OCI-LY3 (cell line): ENCODE results near the gene ZNF768.
"Not testable (repeated sequence)": the region's sequence is repeated elsewhere in the genome, so short reads cannot be mapped to it uniquely, and the experiment has no call there.

Experiments
- H2AFZ ChIP-seq: fragments of 200-600, 300-600 bp; shearing (Covaris generic); 2 replicates; pipeline ENCODE4 v1.6.0; 2014; ENCODE audit warnings: antibody characterized with exemption, low read depth, low read length
- H3K27ac ChIP-seq: fragments of 200-600, 300-600 bp; sonication (generic); 2 replicates; pipeline ENCODE4 v1.5.1; 2014; ENCODE audit warnings: mild to moderate bottlenecking, low read length, moderate library complexity, mixed read lengths
- H3K27me3 ChIP-seq: fragments of 200-600, 300-600 bp; sonication (generic); 2 replicates; pipeline ENCODE4 v1.6.1; 2014; ENCODE audit warnings: low read depth, low read length, mixed read lengths
- H3K36me3 ChIP-seq: fragments of 200-600, 300-600 bp; sonication (generic); replicated peaks from 2 replicates; pipeline ENCODE3; 2014; ENCODE audit warnings: low read depth, low read length, mixed read lengths
- H3K4me1 ChIP-seq: fragments of 300-600, 200-600 bp; sonication (generic); 2 replicates; pipeline ENCODE4 v1.6.1; 2014; ENCODE audit warnings: low read length, mixed read lengths
- H3K4me2 ChIP-seq: fragments of 200-600, 300-600 bp; sonication (generic); 2 replicates; pipeline ENCODE4 v1.6.1; 2014; ENCODE audit warnings: low read length, mixed read lengths
- H3K4me3 ChIP-seq: fragments of 300-600, 200-600 bp; sonication (generic); 2 replicates; pipeline ENCODE4 v1.5.1; 2014; ENCODE audit warnings: antibody characterized with exemption, mild to moderate bottlenecking, low read length, moderate library complexity
- H3K79me2 ChIP-seq: fragments of 300-600, 200-600 bp; shearing (Covaris generic); 2 replicates; pipeline ENCODE4 v1.6.1; 2014; ENCODE audit warnings: mild to moderate bottlenecking, low read length, mixed read lengths
- H3K9ac ChIP-seq: fragments of 300-600, 200-600 bp; shearing (Covaris generic); 2 replicates; pipeline ENCODE4 v1.6.0; 2014; ENCODE audit warnings: mild to moderate bottlenecking, low read length, moderate library complexity
- H3K9me3 ChIP-seq: fragments of 200-600, 300-600 bp; shearing (Covaris generic); 2 replicates; pipeline ENCODE4 v1.6.1; 2014; ENCODE audit warnings: low read length, mixed read lengths; ENCODE audit not compliant: insufficient read depth
- H4K20me1 ChIP-seq: fragments of 200-600, 300-600 bp; sonication (generic); 2 replicates; pipeline ENCODE4 v1.6.1; 2016; ENCODE audit warnings: low read length, mixed read lengths; ENCODE audit not compliant: insufficient read depth
- EZH2phosphoT487 ChIP-seq: fragments of 200-600 bp; shearing (Covaris generic); IDR thresholded peaks from 2 replicates; pipeline ENCODE4 v1.6.1; 2018; ENCODE audit warnings: antibody characterized with exemption, mixed run types, low read depth
- TF ChIP-seq, protein P1 (sequence below): fragments of 200-600, 300-600 bp; sonication (generic); IDR thresholded peaks from 2 replicates; pipeline ENCODE4 v1.5.1; 2014; ENCODE audit warnings: antibody characterized with exemption, low read length, low read depth

Gene ZNF768

GRCh38 chr16:30524575-30525568 lies 1.5 kb downstream of the ZNF768 start:
- H4K20me1 ChIP-seq, result no peaks in the 10 kb centered on the region
- no peaks in the 10 kb centered on the region for H3K9me3 ChIP-seq
- TF ChIP-seq, protein P1, sequence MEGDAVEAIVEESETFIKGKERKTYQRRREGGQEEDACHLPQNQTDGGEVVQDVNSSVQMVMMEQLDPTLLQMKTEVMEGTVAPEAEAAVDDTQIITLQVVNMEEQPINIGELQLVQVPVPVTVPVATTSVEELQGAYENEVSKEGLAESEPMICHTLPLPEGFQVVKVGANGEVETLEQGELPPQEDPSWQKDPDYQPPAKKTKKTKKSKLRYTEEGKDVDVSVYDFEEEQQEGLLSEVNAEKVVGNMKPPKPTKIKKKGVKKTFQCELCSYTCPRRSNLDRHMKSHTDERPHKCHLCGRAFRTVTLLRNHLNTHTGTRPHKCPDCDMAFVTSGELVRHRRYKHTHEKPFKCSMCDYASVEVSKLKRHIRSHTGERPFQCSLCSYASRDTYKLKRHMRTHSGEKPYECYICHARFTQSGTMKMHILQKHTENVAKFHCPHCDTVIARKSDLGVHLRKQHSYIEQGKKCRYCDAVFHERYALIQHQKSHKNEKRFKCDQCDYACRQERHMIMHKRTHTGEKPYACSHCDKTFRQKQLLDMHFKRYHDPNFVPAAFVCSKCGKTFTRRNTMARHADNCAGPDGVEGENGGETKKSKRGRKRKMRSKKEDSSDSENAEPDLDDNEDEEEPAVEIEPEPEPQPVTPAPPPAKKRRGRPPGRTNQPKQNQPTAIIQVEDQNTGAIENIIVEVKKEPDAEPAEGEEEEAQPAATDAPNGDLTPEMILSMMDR, result no peak
- no peak for TF ChIP-seq EZH2phosphoT487
- no peak overlapping the region for H3K9ac ChIP-seq
- H3K4me1 ChIP-seq, result peaks cover 18% of the 10 kb centered on the region
- H3K36me3 ChIP-seq, result peaks cover 9% of the 10 kb centered on the region
- H3K27me3 ChIP-seq, result no peaks in the 10 kb centered on the region
- no peak overlapping the region for H3K4me3 ChIP-seq
- H2AFZ ChIP-seq, result no peak overlapping the region
- no peak overlapping the region for H3K27ac ChIP-seq
- no peaks in the 10 kb centered on the region; the same call in 1 of the 2 replicates for H3K79me2 ChIP-seq
- H3K4me2 ChIP-seq, result no peak overlapping the region; the same call in 1 of the 2 replicates

DNA sequence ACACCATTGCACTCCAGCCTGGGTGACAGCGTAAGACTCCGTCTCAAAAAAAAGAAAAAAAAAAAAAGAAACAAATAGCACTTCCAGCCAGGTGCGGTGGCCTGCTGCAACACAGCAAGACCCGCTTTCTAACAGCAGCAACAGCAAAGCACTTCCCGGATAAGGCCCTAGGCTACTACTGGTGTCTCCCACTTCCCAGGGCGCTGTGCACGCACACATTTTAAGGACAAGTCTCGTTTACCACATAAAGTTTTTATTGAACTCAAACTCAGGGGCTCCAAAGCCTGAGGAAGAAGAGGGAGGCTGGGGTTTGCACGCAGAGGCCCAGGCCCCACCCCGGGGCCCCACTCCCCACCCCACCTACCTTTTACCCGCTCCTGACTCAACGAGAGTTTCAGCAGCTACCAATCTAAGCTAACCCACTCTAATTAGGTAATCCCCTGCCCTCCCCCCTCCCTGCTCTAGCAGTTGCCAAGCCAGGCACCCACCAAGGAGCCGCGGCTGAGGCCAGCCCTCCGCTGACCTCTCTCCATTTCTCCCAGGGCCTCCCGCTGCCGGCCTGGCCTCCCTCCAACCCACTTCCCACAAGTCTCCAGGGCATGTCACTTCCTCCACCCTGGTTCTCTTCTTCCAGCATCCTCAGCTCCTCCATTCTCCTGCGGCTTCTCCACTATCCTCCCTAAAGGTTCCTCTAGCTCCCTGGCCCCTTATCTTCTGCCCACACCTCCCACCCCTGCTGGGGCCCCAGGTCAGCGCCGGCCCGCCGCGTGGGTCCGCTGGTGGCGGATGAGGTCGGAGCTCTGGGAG lies 2.4 kb downstream of the ZNF768 start:
- no peak for TF ChIP-seq EZH2phosphoT487
- TF ChIP-seq, protein P1, result no peak
- Histone ChIP-seq H3K27me3 (no peaks in the 10 kb centered on the region), H4K20me1 (no peaks in the 10 kb centered on the region), H3K4me1 (peaks cover 18% of the 10 kb centered on the region), H3K4me2 (no peak overlapping the region), H3K79me2 (no peaks in the 10 kb centered on the region; the same call in 1 of the 2 replicates), H3K36me3 (peaks cover 9% of the 10 kb centered on the region), H2AFZ (no peak overlapping the region), H3K4me3 (no peak overlapping the region), H3K9me3 (no peaks in the 10 kb centered on the region), H3K27ac (no peak overlapping the region), H3K9ac (no peak overlapping the region)

DNA sequence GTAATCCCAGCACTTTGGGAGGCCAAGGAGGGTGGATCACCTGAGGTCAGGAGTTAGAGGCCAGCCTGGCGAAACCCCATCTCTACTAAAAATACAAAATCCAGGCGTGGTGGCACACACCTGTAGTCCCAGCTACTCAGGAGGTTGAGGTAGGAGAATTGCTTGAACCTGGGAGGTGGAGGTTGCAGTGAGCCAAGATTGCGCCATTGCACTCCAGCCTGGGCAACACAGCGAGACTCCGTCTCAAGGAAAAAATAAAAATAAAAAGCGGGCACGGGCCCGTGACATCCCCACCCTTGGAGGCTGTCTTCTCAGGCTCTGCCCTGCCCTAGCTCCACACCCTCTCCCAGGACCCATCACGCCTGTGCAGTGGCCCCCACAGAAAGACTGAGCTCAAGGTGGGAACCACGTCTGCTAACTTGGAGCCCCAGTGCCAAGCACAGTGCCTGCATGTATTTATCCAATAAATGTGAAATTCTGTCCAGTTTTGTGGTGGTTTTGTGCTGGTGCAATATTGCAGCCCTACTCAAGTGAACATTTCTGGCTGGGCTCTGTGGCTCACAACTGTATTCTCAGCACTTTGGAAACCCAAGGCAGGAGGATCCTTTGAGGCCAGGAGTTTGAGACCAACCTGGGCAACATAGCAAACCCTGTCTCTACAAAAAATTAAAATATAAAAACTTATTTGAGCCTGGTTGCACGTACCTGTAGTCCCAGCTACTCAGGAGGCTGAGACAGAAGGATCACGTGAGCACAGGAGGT lies 3.5 kb downstream of the ZNF768 start:
- not testable (repeated sequence) for H3K27me3 ChIP-seq, H3K4me3 ChIP-seq, H3K79me2 ChIP-seq, H2AFZ ChIP-seq, H3K4me2 ChIP-seq, H3K4me1 ChIP-seq, H3K9ac ChIP-seq, H3K9me3 ChIP-seq, H3K27ac ChIP-seq, H3K36me3 ChIP-seq, H4K20me1 ChIP-seq

- H3K4me1 ChIP-seq, result peaks cover 4% of the 10 kb centered on the region; the same call in 1 of the 2 replicates
- no peak for TF ChIP-seq EZH2phosphoT487
- TF ChIP-seq, protein P1, result no peak
- no peak overlapping the region for H2AFZ ChIP-seq
- no peaks in the 10 kb centered on the region for H3K9me3 ChIP-seq
- no peak overlapping the region for H3K9ac ChIP-seq
- no peaks in the 10 kb centered on the region; the same call in 1 of the 2 replicates for H3K79me2 ChIP-seq
- no peak overlapping the region for H3K4me2 ChIP-seq
- no peaks in the 10 kb centered on the region for H3K27me3 ChIP-seq
- H4K20me1 ChIP-seq, result no peaks in the 10 kb centered on the region
- no peak overlapping the region for H3K27ac ChIP-seq
- H3K36me3 ChIP-seq, result peaks cover 9% of the 10 kb centered on the region
- no peak overlapping the region for H3K4me3 ChIP-seq
Observed at GRCh38 chr16:30521873-30522641, 4.3 kb downstream of the ZNF768 start.
